ENCODE results near the gene SLC39A11.

DNA sequence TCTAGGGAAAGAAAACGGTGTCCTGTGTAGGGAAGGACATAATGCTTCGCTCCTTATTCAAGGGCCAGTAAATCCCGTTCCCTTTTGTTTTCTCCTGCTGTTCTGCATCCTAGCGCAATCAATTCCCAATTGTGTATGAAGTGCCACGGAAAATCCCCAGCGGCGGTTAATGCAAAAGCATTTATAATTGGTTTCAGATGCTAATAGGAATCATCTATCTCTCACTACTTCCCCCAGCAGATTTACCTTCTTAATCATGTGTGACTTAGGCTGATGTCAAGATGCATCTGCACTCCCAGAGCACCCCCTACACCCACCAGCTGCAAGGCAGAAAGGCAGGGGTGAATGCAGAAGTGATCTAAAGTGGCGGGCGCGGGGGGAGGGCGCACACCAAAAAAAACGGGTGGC is 39.6 kb upstream of the SLC39A11 start:
- TF ChIP-seq, protein P1, sequence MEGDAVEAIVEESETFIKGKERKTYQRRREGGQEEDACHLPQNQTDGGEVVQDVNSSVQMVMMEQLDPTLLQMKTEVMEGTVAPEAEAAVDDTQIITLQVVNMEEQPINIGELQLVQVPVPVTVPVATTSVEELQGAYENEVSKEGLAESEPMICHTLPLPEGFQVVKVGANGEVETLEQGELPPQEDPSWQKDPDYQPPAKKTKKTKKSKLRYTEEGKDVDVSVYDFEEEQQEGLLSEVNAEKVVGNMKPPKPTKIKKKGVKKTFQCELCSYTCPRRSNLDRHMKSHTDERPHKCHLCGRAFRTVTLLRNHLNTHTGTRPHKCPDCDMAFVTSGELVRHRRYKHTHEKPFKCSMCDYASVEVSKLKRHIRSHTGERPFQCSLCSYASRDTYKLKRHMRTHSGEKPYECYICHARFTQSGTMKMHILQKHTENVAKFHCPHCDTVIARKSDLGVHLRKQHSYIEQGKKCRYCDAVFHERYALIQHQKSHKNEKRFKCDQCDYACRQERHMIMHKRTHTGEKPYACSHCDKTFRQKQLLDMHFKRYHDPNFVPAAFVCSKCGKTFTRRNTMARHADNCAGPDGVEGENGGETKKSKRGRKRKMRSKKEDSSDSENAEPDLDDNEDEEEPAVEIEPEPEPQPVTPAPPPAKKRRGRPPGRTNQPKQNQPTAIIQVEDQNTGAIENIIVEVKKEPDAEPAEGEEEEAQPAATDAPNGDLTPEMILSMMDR (IDR thresholded peaks at IDR 0.05): no peak
- TF ChIP-seq SIN3A (IDR thresholded peaks at IDR 0.05; ENCODE audit: borderline replicate concordance, insufficient read depth, low read depth, low read length) (no peak), POLR2AphosphoS5 (IDR thresholded peaks at IDR 0.05; ENCODE audit: low read depth, low read length) (no peak), TCF7L2 (IDR thresholded peaks at IDR 0.05; ENCODE audit: low read depth, low read length) (no peak), REST (IDR thresholded peaks at IDR 0.05; ENCODE audit: insufficient read depth in 1 of 2, low read depth in 2 of 2, low read length in 1 of 2) (no peak)

All from Panc1 (cell line).